Neural cell (in vitro differentiated cells): ENCODE results near the gene NELL1. TPM values are rescaled to one million over a fixed set of nuclear protein-coding genes. Genes with fewer than 3 reads are reported as not detected.

Experiments
- H2AFZ ChIP-seq: fragments of 200-600, 300-800 bp; sonication (generic), shearing (Covaris generic); 2 replicates; pipeline ENCODE4 v1.6.0; 2014; ENCODE audit warnings: low read depth, mild to moderate bottlenecking, antibody characterized with exemption, low read length, moderate library complexity
- H3F3A ChIP-seq: fragments of 200-600 bp; shearing (Covaris generic); 2 replicates; pipeline ENCODE4 v1.6.1; 2016; ENCODE audit warnings: mild to moderate bottlenecking, moderate library complexity, mixed read lengths, antibody characterized with exemption, low read length; ENCODE audit not compliant: insufficient read depth, poor library complexity, severe bottlenecking
- H3K27ac ChIP-seq: fragments of 200-600, 300-800 bp; sonication (generic), shearing (Covaris generic); 2 replicates; pipeline ENCODE4 v1.5.1; 2014; ENCODE audit warnings: mild to moderate bottlenecking, low read length, moderate library complexity
- H3K27me3 ChIP-seq: fragments of 300-800, 200-600 bp; sonication (generic), shearing (Covaris generic); 2 replicates; pipeline ENCODE4 v1.6.0; 2014; ENCODE audit warnings: mild to moderate bottlenecking, low read depth, low read length, moderate library complexity; ENCODE audit not compliant: insufficient read depth
- H3K36me3 ChIP-seq: fragments of 300-800, 200-600 bp; sonication (generic), shearing (Covaris generic); 2 replicates; pipeline ENCODE4 v1.5.1; 2014; ENCODE audit warnings: mild to moderate bottlenecking, antibody characterized with exemption, low read length, moderate library complexity; ENCODE audit not compliant: insufficient read depth
- H3K4me2 ChIP-seq: fragments of 300-800, 200-600 bp; sonication (generic), shearing (Covaris generic); 2 replicates; pipeline ENCODE4 v1.6.0; 2014; ENCODE audit warnings: mild to moderate bottlenecking, low read length
- H3K4me3 ChIP-seq: fragments of 300-800, 200-600 bp; sonication (generic), shearing (Covaris generic); 2 replicates; pipeline ENCODE4 v1.5.1; 2014; ENCODE audit warnings: mild to moderate bottlenecking, low read length, moderate library complexity
- H3K79me2 ChIP-seq: fragments of 200-600 bp; shearing (Covaris generic); replicated peaks from 2 replicates; pipeline ENCODE4 v1.6.0; 2014; ENCODE audit warnings: mild to moderate bottlenecking, low read length, moderate library complexity; ENCODE audit not compliant: insufficient read depth
- H3K9ac ChIP-seq: fragments of 300-800, 200-600 bp; sonication (generic), shearing (Covaris generic); 2 replicates; pipeline ENCODE4 v1.6.1; 2016; ENCODE audit warnings: mild to moderate bottlenecking, low read length, mixed read lengths
- H3K9me2 ChIP-seq: fragments of 200-600 bp; shearing (Covaris generic); 2 replicates; pipeline ENCODE4 v1.6.1; 2016; ENCODE audit warnings: mild to moderate bottlenecking, low read length, mixed read lengths; ENCODE audit not compliant: insufficient read depth
- H3K9me3 ChIP-seq: fragments of 200-600, 300-800 bp; sonication (generic), shearing (Covaris generic); 2 replicates; pipeline ENCODE4 v1.6.1; 2016; ENCODE audit warnings: mild to moderate bottlenecking, mixed run types, low read length, moderate library complexity, mixed read lengths
- H4K20me1 ChIP-seq: fragments of 200-600 bp; shearing (Covaris generic); 2 replicates; pipeline ENCODE4 v1.6.1; 2016; ENCODE audit warnings: mild to moderate bottlenecking, mixed run types; ENCODE audit not compliant: insufficient read depth
- CTCF ChIP-seq: fragments of 450-650 bp; IDR thresholded peaks from 2 replicates; pipeline ENCODE4 v1.5.1; 2014; ENCODE audit warnings: antibody characterized with exemption, mild to moderate bottlenecking, moderate library complexity; ENCODE audit not compliant: poor library complexity, severe bottlenecking
- EP300 ChIP-seq: fragments of 450-650 bp; conservative IDR thresholded peaks from 2 replicates; pipeline ENCODE4 v1.6.1; 2014; ENCODE audit warnings: antibody characterized with exemption, mild to moderate bottlenecking, moderate library complexity; ENCODE audit not compliant: poor library complexity, severe bottlenecking
- EZH2 ChIP-seq: fragments of 200-600, 300-800 bp; shearing (Covaris generic), sonication (generic); IDR thresholded peaks from 2 replicates; pipeline ENCODE4 v1.6.1; 2014; ENCODE audit warnings: antibody characterized with exemption, low read length, borderline replicate concordance, mild to moderate bottlenecking; ENCODE audit not compliant: insufficient read depth, poor library complexity, severe bottlenecking
- MXI1 ChIP-seq: fragments of 450-650 bp; conservative IDR thresholded peaks from 2 replicates; pipeline ENCODE4 v1.6.1; 2014; ENCODE audit warnings: antibody characterized with exemption, mild to moderate bottlenecking; ENCODE audit not compliant: poor library complexity, severe bottlenecking
- POLR2AphosphoS5 ChIP-seq: IDR thresholded peaks from 2 replicates; pipeline ENCODE4 v1.6.1; 2012
- RAD21 ChIP-seq: fragments of 450-650 bp; conservative IDR thresholded peaks from 2 replicates; pipeline ENCODE4 v1.6.1; 2014; ENCODE audit warnings: antibody characterized with exemption, mild to moderate bottlenecking, moderate library complexity
- REST ChIP-seq: IDR thresholded peaks from 2 replicates; pipeline ENCODE4 v1.6.1; 2012; ENCODE audit warnings: borderline replicate concordance
- SMC3 ChIP-seq: fragments of 450-650 bp; conservative IDR thresholded peaks from 2 replicates; pipeline ENCODE4 v1.6.1; 2014; ENCODE audit warnings: antibody characterized with exemption, mild to moderate bottlenecking, moderate library complexity; ENCODE audit not compliant: poor library complexity
- TAF1 ChIP-seq: IDR thresholded peaks from 2 replicates; pipeline ENCODE4 v1.6.1; 2012; ENCODE audit warnings: low read depth
- polyA plus RNA-seq: library from polyadenylated mRNA; depleted of rRNA; stranded (reverse); fragments of >200 nt; gene quantifications from 2 replicates; pipeline ENCODE4 v1.2.3, GENCODE V29; 2014

The NELL1 gene
- polyA plus RNA-seq, 1 donor from 2014 or later = 70.4 TPM

GRCh38 chr11:21447871-21448270, 778.5 kb downstream of the NELL1 start:
- no peak overlapping the region for H3K4me2 ChIP-seq
- H3K9me3 ChIP-seq = no peaks in the 10 kb centered on the region
- H2AFZ ChIP-seq = no peak overlapping the region

GRCh38 chr11:21456186-21456585, 786.8 kb downstream of the NELL1 start:
- TF ChIP-seq EZH2 (no peak), SMC3 (no peak), POLR2AphosphoS5 (no peak), EP300 (no peak), MXI1 (no peak), CTCF (no peak), REST (no peak), TAF1 (no peak), RAD21 (no peak)
- Histone ChIP-seq H3K9me2 (no peaks in the 10 kb centered on the region), H4K20me1 (no peaks in the 10 kb centered on the region), H3K4me2 (no peak overlapping the region), H3K27me3 (no peaks in the 10 kb centered on the region), H3K9ac (no peak overlapping the region), H3K27ac (no peak overlapping the region), H3K4me3 (no peak overlapping the region), H3F3A (no peaks in the 10 kb centered on the region), H2AFZ (no peak overlapping the region), H3K9me3 (no peaks in the 10 kb centered on the region), H3K36me3 (no peaks in the 10 kb centered on the region), H3K79me2 (no peaks in the 10 kb centered on the region)

More at GRCh38 chr11:21447871-21448270, 778.5 kb downstream of the NELL1 start:
- TF ChIP-seq TAF1 (no peak), POLR2AphosphoS5 (no peak), SMC3 (no peak)
- no peak overlapping the region for H3K9ac ChIP-seq
- no peaks in the 10 kb centered on the region for H3K79me2 ChIP-seq
- no peaks in the 10 kb centered on the region for H3K9me2 ChIP-seq
- no peak overlapping the region for H3K4me3 ChIP-seq
- no peak overlapping the region for H3K27ac ChIP-seq
- no peaks in the 10 kb centered on the region for H3K36me3 ChIP-seq
- H3F3A ChIP-seq = no peaks in the 10 kb centered on the region
- no peaks in the 10 kb centered on the region for H3K27me3 ChIP-seq
- H4K20me1 ChIP-seq = no peaks in the 10 kb centered on the region

- H3K79me2 ChIP-seq = no peaks in the 10 kb centered on the region
- no peak overlapping the region for H3K4me2 ChIP-seq
- no peaks in the 10 kb centered on the region for H3K9me3 ChIP-seq
- TF ChIP-seq EZH2 = no peak
- TF ChIP-seq RAD21 = no peak
- no peak for TF ChIP-seq REST
- no peak for TF ChIP-seq POLR2AphosphoS5
- no peak for TF ChIP-seq EP300
- TF ChIP-seq CTCF = no peak
- TF ChIP-seq MXI1 = no peak
- TF ChIP-seq TAF1 = no peak
- TF ChIP-seq SMC3 = no peak
- H4K20me1 ChIP-seq = no peaks in the 10 kb centered on the region
- no peak overlapping the region for H3K27ac ChIP-seq
- H3K9me2 ChIP-seq = no peaks in the 10 kb centered on the region
- no peak overlapping the region for H2AFZ ChIP-seq
- H3K4me3 ChIP-seq = no peak overlapping the region
- H3F3A ChIP-seq = no peaks in the 10 kb centered on the region
- H3K9ac ChIP-seq = no peak overlapping the region
- no peaks in the 10 kb centered on the region for H3K36me3 ChIP-seq
- no peaks in the 10 kb centered on the region for H3K27me3 ChIP-seq
Measured at GRCh38 chr11:21460082-21460481, 790.7 kb downstream of the NELL1 start.
